Mesothelial cell of epicardium (in vitro differentiated cells): ENCODE data around the gene CA11. TPM values are rescaled to one million over a fixed set of nuclear protein-coding genes. Genes with fewer than 3 reads are reported as not detected.
"Not testable (repeated sequence)": the region's sequence is repeated elsewhere in the genome, so short reads cannot be mapped to it uniquely, and the experiment has no call there.

Experiments
- DNase-seq, 2 experiments: peaks; one replicate each; pipeline ENCODE4 v3.0.0; 2021; ENCODE audit warnings: low spot score in 2 of 2; ENCODE audit not compliant: unreplicated experiment in 2 of 2
- H3K27ac Mint-ChIP-seq: 2 replicates; pipeline ENCODE4 v1.8.0; 2021; ENCODE audit warnings: mixed read lengths
- H3K27me3 Mint-ChIP-seq: 2 replicates; pipeline ENCODE4 v1.8.0; 2021; ENCODE audit warnings: low read depth, mixed read lengths
- H3K36me3 Mint-ChIP-seq: 2 replicates; pipeline ENCODE4 v1.8.0; 2021; ENCODE audit warnings: mixed read lengths
- H3K4me1 Mint-ChIP-seq: 2 replicates; pipeline ENCODE4 v1.8.0; 2021; ENCODE audit warnings: mixed read lengths
- H3K4me3 Mint-ChIP-seq: 2 replicates; pipeline ENCODE4 v1.8.0; 2021; ENCODE audit warnings: mild to moderate bottlenecking, moderate library complexity, mixed read lengths
- H3K9me3 Mint-ChIP-seq: 2 replicates; pipeline ENCODE4 v1.8.0; 2021; ENCODE audit warnings: mixed read lengths
- CTCF ChIP-seq: fragments of 200-600 bp; sonication (generic); IDR thresholded peaks from one replicate; pipeline ENCODE4 v1.5.0; 2021; ENCODE audit warnings: antibody characterized with exemption; ENCODE audit not compliant: unreplicated experiment
- total RNA-seq: library from RNA; stranded (reverse); gene quantifications from 3 replicates; pipeline ENCODE4 v1.2.1, GENCODE V29; 2021

CA11 gene
- total RNA-seq, 1 donor from 2014 or later, result 48.2 TPM

DNA sequence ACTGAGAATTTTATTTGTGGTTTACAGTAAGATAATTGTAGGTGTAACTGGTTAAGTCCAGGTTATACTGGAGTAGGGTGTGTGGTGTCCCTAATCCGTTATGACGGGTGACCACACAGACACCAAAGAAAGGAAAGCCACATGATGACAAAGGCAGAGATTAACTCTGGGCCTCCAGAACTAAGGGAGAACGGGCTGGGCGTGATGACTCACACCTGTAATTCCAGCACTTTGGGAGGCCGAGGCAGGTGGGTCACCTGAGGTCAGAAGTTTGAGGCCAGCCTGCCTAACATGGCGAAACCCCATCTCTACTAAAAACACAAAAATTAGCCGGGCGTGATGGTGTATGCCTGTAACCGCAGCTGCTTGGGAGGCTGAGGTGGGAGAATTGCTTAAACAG lies 39.6 kb upstream of the CA11 start:
- H3K9me3 Mint-ChIP-seq, result no peaks in the 10 kb centered on the region
- H3K27ac Mint-ChIP-seq, result no peak overlapping the region
- H3K4me3 Mint-ChIP-seq, result no peak overlapping the region
- no peaks in the 10 kb centered on the region for H3K36me3 Mint-ChIP-seq
- peaks cover 13% of the 10 kb centered on the region for H3K4me1 Mint-ChIP-seq
- H3K27me3 Mint-ChIP-seq, result peaks cover 3% of the 10 kb centered on the region
- no peak for DNase-seq
- TF ChIP-seq CTCF, result no peak

- no peak for TF ChIP-seq CTCF
- H3K27ac Mint-ChIP-seq, result no peak overlapping the region
- no peaks in the 10 kb centered on the region for H3K36me3 Mint-ChIP-seq
- H3K9me3 Mint-ChIP-seq, result no peaks in the 10 kb centered on the region
- H3K4me3 Mint-ChIP-seq, result no peak overlapping the region
- no peak for DNase-seq
- H3K4me1 Mint-ChIP-seq, result peaks cover 5% of the 10 kb centered on the region
- H3K27me3 Mint-ChIP-seq, result peaks cover 3% of the 10 kb centered on the region
Measured at GRCh38 chr19:48683349-48683748, 37.4 kb upstream of the CA11 start.

GRCh38 chr19:48681127-48681470 lies 35.1 kb upstream of the CA11 start:
- TF ChIP-seq CTCF, result no peak
- H3K9me3 Mint-ChIP-seq, result no peaks in the 10 kb centered on the region
- no peak for DNase-seq
- no peaks in the 10 kb centered on the region for H3K27me3 Mint-ChIP-seq
- H3K4me1 Mint-ChIP-seq, result peaks cover 5% of the 10 kb centered on the region
- H3K27ac Mint-ChIP-seq, result no peak overlapping the region
- H3K4me3 Mint-ChIP-seq, result no peak overlapping the region
- no peaks in the 10 kb centered on the region for H3K36me3 Mint-ChIP-seq

DNA sequence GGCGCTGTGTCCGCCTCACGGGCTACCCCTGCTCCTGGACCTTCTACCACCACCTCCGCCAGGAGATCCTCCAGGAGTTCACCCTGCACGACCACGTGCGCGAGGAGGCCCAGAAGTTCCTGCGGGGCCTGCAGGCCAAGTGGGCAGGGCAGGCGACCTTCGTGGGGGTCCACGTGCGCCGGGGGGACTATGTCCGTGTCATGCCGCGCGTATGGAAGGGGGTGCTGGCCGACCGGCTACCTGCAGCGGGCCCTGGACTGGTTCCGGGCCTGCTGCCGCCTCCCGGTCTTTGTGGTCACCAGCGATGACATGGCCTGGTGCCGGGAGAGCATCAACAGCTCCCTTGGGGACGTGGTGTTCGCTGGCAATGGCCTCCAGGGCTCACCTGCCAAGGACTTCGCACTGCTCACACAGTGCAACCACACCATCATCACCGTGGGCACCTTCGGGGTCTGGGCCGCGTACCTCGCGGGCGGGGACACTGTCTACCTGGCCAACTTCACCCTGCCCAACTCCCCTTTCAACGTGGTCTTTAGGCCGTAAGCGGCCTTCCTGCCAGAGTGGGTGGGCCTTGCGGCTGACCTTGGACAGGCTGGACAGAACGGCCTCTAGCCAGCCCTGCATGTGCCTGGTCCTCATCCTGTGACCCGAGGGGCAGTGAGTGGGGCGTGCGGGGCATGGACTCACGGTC lies 34.6 kb upstream of the CA11 start:
- H3K36me3 Mint-ChIP-seq, result no peaks in the 10 kb centered on the region
- no peak overlapping the region for H3K4me3 Mint-ChIP-seq

DNA sequence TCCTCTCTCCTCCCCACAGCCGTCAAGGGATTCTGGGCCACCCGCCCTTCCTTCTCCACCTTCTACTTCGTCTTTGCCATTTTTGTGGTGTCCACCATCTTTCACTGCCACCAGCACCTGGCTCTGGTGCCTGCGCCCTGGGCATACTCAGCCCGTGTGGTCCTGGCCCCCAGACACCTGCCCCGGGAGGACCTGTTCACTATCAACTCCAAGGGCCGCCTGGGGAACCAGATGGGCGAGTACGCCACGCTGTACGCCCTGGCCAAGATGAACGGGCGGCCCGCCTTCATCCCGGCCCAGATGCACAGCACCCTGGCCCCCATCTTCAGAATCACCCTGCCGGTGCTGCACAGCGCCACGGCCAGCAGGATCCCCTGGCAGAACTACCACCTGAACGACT lies 34.0 kb upstream of the CA11 start:
- H3K4me1 Mint-ChIP-seq, result peaks cover 10% of the 10 kb centered on the region
- not testable (repeated sequence) for H3K4me3 Mint-ChIP-seq, H3K9me3 Mint-ChIP-seq, DNase-seq, H3K36me3 Mint-ChIP-seq, H3K27ac Mint-ChIP-seq, H3K27me3 Mint-ChIP-seq

More for the DNA sequence above, 34.6 kb upstream of the CA11 start:
- H3K27me3 Mint-ChIP-seq, result no peaks in the 10 kb centered on the region
- DNase-seq, result no peak
- no peaks in the 10 kb centered on the region for H3K9me3 Mint-ChIP-seq
- no peak for TF ChIP-seq CTCF
- no peak overlapping the region for H3K27ac Mint-ChIP-seq
- peaks cover 5% of the 10 kb centered on the region for H3K4me1 Mint-ChIP-seq

DNA sequence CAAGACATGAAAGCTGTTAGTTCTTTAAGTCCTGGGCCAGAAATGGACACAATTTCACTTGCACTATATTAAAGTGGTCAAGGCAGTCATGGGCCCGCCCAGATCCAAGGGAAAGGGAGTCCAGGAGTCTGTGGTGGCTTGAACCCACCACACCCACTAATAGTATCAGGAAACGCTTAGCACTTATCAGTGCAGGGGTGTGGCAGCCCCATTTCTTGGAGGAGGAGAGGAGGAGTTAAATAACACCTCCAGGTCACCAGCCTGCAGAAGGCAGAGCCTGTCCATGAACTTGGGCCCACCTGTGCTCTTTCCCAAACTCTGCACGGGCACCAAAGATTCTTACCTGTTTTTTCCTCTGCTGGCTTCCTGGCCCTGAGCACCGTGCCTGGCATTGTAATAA lies 32.2 kb upstream of the CA11 start:
- H3K36me3 Mint-ChIP-seq, result no peaks in the 10 kb centered on the region
- H3K4me1 Mint-ChIP-seq, result peaks cover 6% of the 10 kb centered on the region
- no peaks in the 10 kb centered on the region for H3K9me3 Mint-ChIP-seq
- peaks cover 5% of the 10 kb centered on the region for H3K27me3 Mint-ChIP-seq
- no peak overlapping the region for H3K27ac Mint-ChIP-seq
- H3K4me3 Mint-ChIP-seq, result no peak overlapping the region
- no peak for TF ChIP-seq CTCF
- DNase-seq, result no peak
